ENCODE results near the gene NPY2R. TPM values are rescaled to one million over a fixed set of nuclear protein-coding genes. Genes with fewer than 3 reads are reported as not detected.

NPY2R gene, protein sequence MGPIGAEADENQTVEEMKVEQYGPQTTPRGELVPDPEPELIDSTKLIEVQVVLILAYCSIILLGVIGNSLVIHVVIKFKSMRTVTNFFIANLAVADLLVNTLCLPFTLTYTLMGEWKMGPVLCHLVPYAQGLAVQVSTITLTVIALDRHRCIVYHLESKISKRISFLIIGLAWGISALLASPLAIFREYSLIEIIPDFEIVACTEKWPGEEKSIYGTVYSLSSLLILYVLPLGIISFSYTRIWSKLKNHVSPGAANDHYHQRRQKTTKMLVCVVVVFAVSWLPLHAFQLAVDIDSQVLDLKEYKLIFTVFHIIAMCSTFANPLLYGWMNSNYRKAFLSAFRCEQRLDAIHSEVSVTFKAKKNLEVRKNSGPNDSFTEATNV
- total RNA-seq (not detected), polyA plus RNA-seq (under 1 TPM in 1 of 2 donors, not detected in 1; 0.04 TPM)

DNA sequence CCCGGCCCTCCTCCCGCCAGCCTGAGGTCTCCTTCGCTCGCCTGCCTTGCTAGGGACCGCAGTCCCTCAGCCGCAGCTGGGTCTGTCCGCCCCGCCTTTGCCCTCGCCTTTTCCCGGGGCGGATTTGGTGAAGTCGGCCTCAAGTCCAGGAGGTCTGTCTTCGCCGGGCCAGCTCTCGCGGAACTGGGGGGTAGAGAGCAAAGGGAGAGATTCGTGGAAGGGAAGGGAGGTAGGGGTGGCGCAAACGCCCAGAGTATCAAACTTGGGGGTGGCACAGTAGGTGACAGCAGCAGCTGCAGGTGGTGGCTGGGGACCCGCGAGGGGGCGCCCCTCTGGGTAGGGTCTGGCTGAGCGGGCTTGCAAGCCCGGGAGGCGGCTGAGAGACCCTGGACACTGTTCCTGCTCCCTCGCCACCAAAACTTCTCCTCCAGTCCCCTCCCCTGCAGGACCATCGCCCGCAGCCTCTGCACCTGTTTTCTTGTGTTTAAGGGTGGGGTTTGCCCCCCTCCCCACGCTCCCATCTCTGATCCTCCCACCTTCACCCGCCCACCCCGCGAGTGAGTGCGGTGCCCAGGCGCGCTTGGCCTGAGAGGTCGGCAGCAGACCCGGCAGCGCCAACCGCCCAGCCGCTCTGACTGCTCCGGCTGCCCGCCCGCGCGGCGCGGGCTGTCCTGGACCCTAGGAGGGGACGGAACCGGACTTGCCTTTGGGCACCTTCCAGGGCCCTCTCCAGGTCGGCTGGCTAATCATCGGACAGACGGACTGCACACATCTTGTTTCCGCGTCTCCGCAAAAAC, at the start of gene NPY2R:
TSS of gene NPY2R (plus strand) at position 379 of the 797 bp plus-strand sequence. CDS start 5,304 bp downstream, outside the sequence.
- no peak for DNase-seq (ENCODE audit: low spot score)
- Histone ChIP-seq H3K36me3 (ENCODE audit: control insufficient read depth in 4 of 4, insufficient read depth in 3 of 4, low read depth in 1 of 4, low read length in 3 of 4) (no peaks in the 10 kb centered on the region), H3K27me3 (ENCODE audit: control insufficient read depth in 4 of 4, insufficient read depth in 4 of 4, low read length in 3 of 4) (peaks cover 0 to 24% (median 8%) of the 10 kb centered on the region in 4 donors), H3K9me3 (ENCODE audit: control insufficient read depth in 4 of 4, low read length in 3 of 4) (no peaks in the 10 kb centered on the region), H3K9ac (ENCODE audit: low read depth in 1 of 2, low read length in 2 of 2) (no peak within 1 kb of the TSS), H3K4me3 (ENCODE audit: low read depth in 1 of 3, low read length in 3 of 3) (no peak within 1 kb of the TSS), H3K4me1 (ENCODE audit: control insufficient read depth in 4 of 4, insufficient read depth in 4 of 4, low read length in 3 of 4) (peaks cover 0 to 13% (median 13%) of the 10 kb centered on the region in 4 donors), H3K27ac (ENCODE audit: low read depth in 1 of 2, low read length in 2 of 2) (no peak within 1 kb of the TSS)
- WGBS: 6% methylated on average over 55 of the region's 55 CpGs
- TF ChIP-seq YY1 (IDR thresholded peaks at IDR 0.05): no peak
- no peak for TF ChIP-seq GABPA (IDR thresholded peaks at IDR 0.05 in 1 of 2, conservative IDR thresholded peaks at IDR 0.05 in 1 of 2)
- no peak for TF ChIP-seq RXRA (IDR thresholded peaks at IDR 0.05)
- TF ChIP-seq HNF4A (conservative IDR thresholded peaks at IDR 0.05): no peak
- TF ChIP-seq, protein P1, sequence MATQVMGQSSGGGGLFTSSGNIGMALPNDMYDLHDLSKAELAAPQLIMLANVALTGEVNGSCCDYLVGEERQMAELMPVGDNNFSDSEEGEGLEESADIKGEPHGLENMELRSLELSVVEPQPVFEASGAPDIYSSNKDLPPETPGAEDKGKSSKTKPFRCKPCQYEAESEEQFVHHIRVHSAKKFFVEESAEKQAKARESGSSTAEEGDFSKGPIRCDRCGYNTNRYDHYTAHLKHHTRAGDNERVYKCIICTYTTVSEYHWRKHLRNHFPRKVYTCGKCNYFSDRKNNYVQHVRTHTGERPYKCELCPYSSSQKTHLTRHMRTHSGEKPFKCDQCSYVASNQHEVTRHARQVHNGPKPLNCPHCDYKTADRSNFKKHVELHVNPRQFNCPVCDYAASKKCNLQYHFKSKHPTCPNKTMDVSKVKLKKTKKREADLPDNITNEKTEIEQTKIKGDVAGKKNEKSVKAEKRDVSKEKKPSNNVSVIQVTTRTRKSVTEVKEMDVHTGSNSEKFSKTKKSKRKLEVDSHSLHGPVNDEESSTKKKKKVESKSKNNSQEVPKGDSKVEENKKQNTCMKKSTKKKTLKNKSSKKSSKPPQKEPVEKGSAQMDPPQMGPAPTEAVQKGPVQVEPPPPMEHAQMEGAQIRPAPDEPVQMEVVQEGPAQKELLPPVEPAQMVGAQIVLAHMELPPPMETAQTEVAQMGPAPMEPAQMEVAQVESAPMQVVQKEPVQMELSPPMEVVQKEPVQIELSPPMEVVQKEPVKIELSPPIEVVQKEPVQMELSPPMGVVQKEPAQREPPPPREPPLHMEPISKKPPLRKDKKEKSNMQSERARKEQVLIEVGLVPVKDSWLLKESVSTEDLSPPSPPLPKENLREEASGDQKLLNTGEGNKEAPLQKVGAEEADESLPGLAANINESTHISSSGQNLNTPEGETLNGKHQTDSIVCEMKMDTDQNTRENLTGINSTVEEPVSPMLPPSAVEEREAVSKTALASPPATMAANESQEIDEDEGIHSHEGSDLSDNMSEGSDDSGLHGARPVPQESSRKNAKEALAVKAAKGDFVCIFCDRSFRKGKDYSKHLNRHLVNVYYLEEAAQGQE (IDR thresholded peaks at IDR 0.05): no peak
- no peak for TF ChIP-seq FOXA2 (IDR thresholded peaks at IDR 0.05)
- TF ChIP-seq NR2F2 (IDR thresholded peaks at IDR 0.05): no peak
- no peak for TF ChIP-seq ZBTB33 (IDR thresholded peaks at IDR 0.05)
- TF ChIP-seq, protein P2, sequence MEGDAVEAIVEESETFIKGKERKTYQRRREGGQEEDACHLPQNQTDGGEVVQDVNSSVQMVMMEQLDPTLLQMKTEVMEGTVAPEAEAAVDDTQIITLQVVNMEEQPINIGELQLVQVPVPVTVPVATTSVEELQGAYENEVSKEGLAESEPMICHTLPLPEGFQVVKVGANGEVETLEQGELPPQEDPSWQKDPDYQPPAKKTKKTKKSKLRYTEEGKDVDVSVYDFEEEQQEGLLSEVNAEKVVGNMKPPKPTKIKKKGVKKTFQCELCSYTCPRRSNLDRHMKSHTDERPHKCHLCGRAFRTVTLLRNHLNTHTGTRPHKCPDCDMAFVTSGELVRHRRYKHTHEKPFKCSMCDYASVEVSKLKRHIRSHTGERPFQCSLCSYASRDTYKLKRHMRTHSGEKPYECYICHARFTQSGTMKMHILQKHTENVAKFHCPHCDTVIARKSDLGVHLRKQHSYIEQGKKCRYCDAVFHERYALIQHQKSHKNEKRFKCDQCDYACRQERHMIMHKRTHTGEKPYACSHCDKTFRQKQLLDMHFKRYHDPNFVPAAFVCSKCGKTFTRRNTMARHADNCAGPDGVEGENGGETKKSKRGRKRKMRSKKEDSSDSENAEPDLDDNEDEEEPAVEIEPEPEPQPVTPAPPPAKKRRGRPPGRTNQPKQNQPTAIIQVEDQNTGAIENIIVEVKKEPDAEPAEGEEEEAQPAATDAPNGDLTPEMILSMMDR (IDR thresholded peaks at IDR 0.05; ENCODE audit: low read depth, low read length, missing input control): no peak
- TF ChIP-seq JUND (IDR thresholded peaks at IDR 0.05): no peak
- TF ChIP-seq, protein P3, sequence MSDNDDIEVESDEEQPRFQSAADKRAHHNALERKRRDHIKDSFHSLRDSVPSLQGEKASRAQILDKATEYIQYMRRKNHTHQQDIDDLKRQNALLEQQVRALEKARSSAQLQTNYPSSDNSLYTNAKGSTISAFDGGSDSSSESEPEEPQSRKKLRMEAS (IDR thresholded peaks at IDR 0.05): no peak
- TF ChIP-seq RAD21 (IDR thresholded peaks at IDR 0.05): no peak
- TF ChIP-seq SP1 (IDR thresholded peaks at IDR 0.05): no peak
- no peak for TF ChIP-seq FOXA1 (IDR thresholded peaks at IDR 0.05)
- TF ChIP-seq HNF4G (IDR thresholded peaks at IDR 0.05): no peak
- no peak for TF ChIP-seq EGR1 (IDR thresholded peaks at IDR 0.05; ENCODE audit: low read depth in 2 of 2)
- TF ChIP-seq TAF1 (conservative IDR thresholded peaks at IDR 0.05): no peak

Data from liver (tissue), 9 donors.